ENCODE data around the gene IFNLR1.

IFNLR1 gene

GRCh38 chr1:24205345-24206082 lies 18.4 kb upstream of the IFNLR1 start:
- DNase-seq: no peak

GRCh38 chr1:24204116-24204515 lies 17.0 kb upstream of the IFNLR1 start:
- no peak for DNase-seq

- no peak for DNase-seq
Observed at GRCh38 chr1:24203404-24203803, 16.3 kb upstream of the IFNLR1 start.

GRCh38 chr1:24202987-24203386 lies 15.9 kb upstream of the IFNLR1 start:
- DNase-seq: no peak

- DNase-seq: no peak
Observed at GRCh38 chr1:24202556-24202955, 15.5 kb upstream of the IFNLR1 start.

- DNase-seq: peak; percentile 41
Observed at GRCh38 chr1:24201941-24202440, 14.9 kb upstream of the IFNLR1 start.

- peak; percentile 80 for DNase-seq
Observed at GRCh38 chr1:24199291-24199900, 12.3 kb upstream of the IFNLR1 start.

- no peak for DNase-seq
Observed at GRCh38 chr1:24198766-24199165, 11.7 kb upstream of the IFNLR1 start.

- DNase-seq: no peak
Observed at GRCh38 chr1:24195874-24196273, 8.8 kb upstream of the IFNLR1 start.

- no peak for DNase-seq
Observed at GRCh38 chr1:24195136-24195535, 8.0 kb upstream of the IFNLR1 start.

GRCh38 chr1:24193046-24193445 lies 6.0 kb upstream of the IFNLR1 start:
- DNase-seq: no peak

- DNase-seq: no peak
Observed at GRCh38 chr1:24191860-24192259, 4.8 kb upstream of the IFNLR1 start.

- no peak for DNase-seq
Observed at GRCh38 chr1:24190983-24191461, 3.9 kb upstream of the IFNLR1 start.

- DNase-seq: no peak
Observed at GRCh38 chr1:24189528-24189927, 2.4 kb upstream of the IFNLR1 start.

- DNase-seq: no peak
Observed at GRCh38 chr1:24186711-24186992, 437 bp downstream of the IFNLR1 start.

- DNase-seq: no peak
Observed at GRCh38 chr1:24186031-24186710, 918 bp downstream of the IFNLR1 start.

GRCh38 chr1:24185076-24185475 lies 2.0 kb downstream of the IFNLR1 start:
- DNase-seq: no peak

- DNase-seq: no peak
Observed at GRCh38 chr1:24182061-24182460, 5.0 kb downstream of the IFNLR1 start.

GRCh38 chr1:24181619-24182018 lies 5.5 kb downstream of the IFNLR1 start:
- DNase-seq: no peak

GRCh38 chr1:24180676-24181075 lies 6.4 kb downstream of the IFNLR1 start:
- no peak for DNase-seq

- DNase-seq: no peak
Observed at GRCh38 chr1:24179251-24179840, 7.7 kb downstream of the IFNLR1 start.

- no peak for DNase-seq
Observed at GRCh38 chr1:24178407-24178806, 8.7 kb downstream of the IFNLR1 start.

- no peak for DNase-seq
Observed at GRCh38 chr1:24177161-24177560, 9.9 kb downstream of the IFNLR1 start.

Data from NCI-H2227 treated with DMSO at 0.1 percent for 48 hours (cell line).